Ishikawa (cell line): ENCODE measurements around the gene ATG9B.

ENCODE experiments used
- CEBPB ChIP-seq: IDR thresholded peaks from 2 replicates; pipeline ENCODE4 v1.6.1; 2012
- CREB1 ChIP-seq: IDR thresholded peaks from 2 replicates; pipeline ENCODE4 v1.6.1; 2012; ENCODE audit warnings: low read depth
- EGR1 ChIP-seq: IDR thresholded peaks from 2 replicates; pipeline ENCODE4 v1.6.1; 2012
- EP300 ChIP-seq: IDR thresholded peaks from 2 replicates; pipeline ENCODE4 v1.6.1; 2012; ENCODE audit warnings: borderline replicate concordance
- FOXM1 ChIP-seq: IDR thresholded peaks from 2 replicates; pipeline ENCODE4 v1.6.1; 2012; ENCODE audit warnings: low read depth, borderline replicate concordance
- MAX ChIP-seq: IDR thresholded peaks from 2 replicates; pipeline ENCODE4 v1.6.1; 2012
- NFIC ChIP-seq: IDR thresholded peaks from 2 replicates; pipeline ENCODE4 v1.6.1; 2012
- RAD21 ChIP-seq: IDR thresholded peaks from 2 replicates; pipeline ENCODE4 v1.6.1; 2012; ENCODE audit warnings: low read depth
- REST ChIP-seq: IDR thresholded peaks from 2 replicates; pipeline ENCODE4 v1.6.1; 2012; ENCODE audit warnings: low read depth, mild to moderate bottlenecking
- TAF1 ChIP-seq: IDR thresholded peaks from 2 replicates; pipeline ENCODE4 v1.6.1; 2012; ENCODE audit warnings: low read depth, mild to moderate bottlenecking
- TCF12 ChIP-seq: IDR thresholded peaks from 2 replicates; pipeline ENCODE4 v1.6.1; 2012; ENCODE audit warnings: low read depth
- TEAD4 ChIP-seq: IDR thresholded peaks from 2 replicates; pipeline ENCODE4 v1.6.1; 2012
- USF1 ChIP-seq: IDR thresholded peaks from 2 replicates; pipeline ENCODE4 v1.6.1; 2012
- YY1 ChIP-seq: IDR thresholded peaks from 2 replicates; pipeline ENCODE4 v1.6.1; 2012; ENCODE audit warnings: low read depth
- ZBTB7A ChIP-seq: IDR thresholded peaks from 2 replicates; pipeline ENCODE4 v1.6.1; 2012; ENCODE audit warnings: low read depth

ATG9B gene

GRCh38 chr7:150973571-150974451 lies 50.5 kb downstream of the ATG9B start:
- TF ChIP-seq EGR1 (no peak), CEBPB (no peak), FOXM1 (no peak), ZBTB7A (no peak)

GRCh38 chr7:150972741-150973140 lies 51.6 kb downstream of the ATG9B start:
- TF ChIP-seq EP300 (no peak), CREB1 (no peak), FOXM1 (no peak), USF1 (no peak), CEBPB (no peak), ZBTB7A (no peak), RAD21 (no peak), TCF12 (no peak), EGR1 (no peak)

GRCh38 chr7:150972023-150972468 lies 52.2 kb downstream of the ATG9B start:
- no peak for TF ChIP-seq EGR1
- no peak for TF ChIP-seq MAX

GRCh38 chr7:150971242-150972022 lies 52.9 kb downstream of the ATG9B start:
- TF ChIP-seq REST = no peak
- TF ChIP-seq EP300 = no peak
- TF ChIP-seq NFIC = no peak
- no peak for TF ChIP-seq YY1
- no peak for TF ChIP-seq FOXM1
- TF ChIP-seq USF1 = no peak
- no peak for TF ChIP-seq CEBPB
- no peak for TF ChIP-seq TEAD4
- TF ChIP-seq ZBTB7A = no peak
- TF ChIP-seq RAD21 = no peak
- TF ChIP-seq EGR1 = no peak
- no peak for TF ChIP-seq TCF12

- no peak for TF ChIP-seq TCF12
- no peak for TF ChIP-seq TEAD4
- TF ChIP-seq TAF1 = no peak
These were observed 53.9 kb downstream of the ATG9B start for GRCh38 chr7:150970424-150970823.

GRCh38 chr7:150969475-150969874 lies 54.8 kb downstream of the ATG9B start:
- TF ChIP-seq CREB1 (no peak), YY1 (no peak), CEBPB (no peak)

GRCh38 chr7:150968734-150969372 lies 55.4 kb downstream of the ATG9B start:
- TF ChIP-seq CEBPB (no peak), TCF12 (no peak), MAX (no peak), EP300 (no peak), RAD21 (no peak), NFIC (no peak), YY1 (no peak), TEAD4 (no peak), CREB1 (no peak), FOXM1 (no peak), USF1 (no peak), TAF1 (no peak), REST (no peak), ZBTB7A (no peak), EGR1 (no peak)
